GM21786 (cell line): Measurements from ENCODE around the gene CHTOP.
"Not testable (repeated sequence)": the region's sequence is repeated elsewhere in the genome, so short reads cannot be mapped to it uniquely, and the experiment has no call there.

Source experiments
- ATAC-seq: cut with Tn5 transposase; IDR thresholded peaks from one replicate; pipeline ENCODE4 v1.9.1; 2021; ENCODE audit not compliant: unreplicated experiment

Gene CHTOP

DNA sequence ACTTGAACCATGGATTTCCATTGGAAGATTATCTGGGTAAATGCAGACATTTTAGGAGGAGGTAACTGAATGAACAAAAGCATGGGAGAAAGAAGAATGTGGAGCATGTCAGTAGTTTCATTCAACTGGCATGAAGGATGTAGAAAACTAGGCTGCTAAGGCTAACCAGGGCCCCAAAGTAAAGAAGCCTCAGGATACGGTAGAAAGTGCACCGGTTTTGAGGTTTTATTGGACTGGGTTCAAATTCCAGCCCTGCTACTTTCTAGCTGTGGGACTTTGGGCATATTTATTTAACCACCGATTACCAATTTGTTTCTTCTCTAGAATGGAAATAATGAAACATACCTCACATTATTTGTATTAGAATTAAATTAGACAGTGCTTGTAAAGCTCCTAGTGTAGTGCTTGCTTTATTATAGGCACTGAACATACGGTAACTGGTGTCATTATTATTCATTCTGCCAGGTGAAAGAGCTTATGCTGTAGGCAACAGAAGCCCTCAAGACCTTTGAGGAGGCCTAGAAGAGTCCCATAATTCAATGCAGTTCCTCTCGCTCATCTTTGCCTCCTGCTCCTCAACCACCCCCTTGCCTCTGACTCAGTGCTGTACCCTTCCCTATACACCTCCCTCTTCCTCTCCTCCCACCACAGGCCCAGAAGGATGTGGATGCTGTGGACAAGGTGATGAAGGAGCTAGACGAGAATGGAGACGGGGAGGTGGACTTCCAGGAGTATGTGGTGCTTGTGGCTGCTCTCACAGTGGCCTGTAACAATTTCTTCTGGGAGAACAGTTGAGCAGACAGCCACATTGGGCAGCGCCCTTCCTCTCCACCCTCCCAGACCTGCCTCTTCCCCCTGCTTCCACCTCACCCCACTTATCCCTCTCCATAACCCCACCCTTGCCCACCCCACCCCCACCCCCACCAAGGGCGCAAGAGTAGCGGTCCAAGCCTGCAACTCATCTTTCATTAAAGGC, 2.5 kb upstream of the CHTOP start:
- no peak for ATAC-seq

DNA sequence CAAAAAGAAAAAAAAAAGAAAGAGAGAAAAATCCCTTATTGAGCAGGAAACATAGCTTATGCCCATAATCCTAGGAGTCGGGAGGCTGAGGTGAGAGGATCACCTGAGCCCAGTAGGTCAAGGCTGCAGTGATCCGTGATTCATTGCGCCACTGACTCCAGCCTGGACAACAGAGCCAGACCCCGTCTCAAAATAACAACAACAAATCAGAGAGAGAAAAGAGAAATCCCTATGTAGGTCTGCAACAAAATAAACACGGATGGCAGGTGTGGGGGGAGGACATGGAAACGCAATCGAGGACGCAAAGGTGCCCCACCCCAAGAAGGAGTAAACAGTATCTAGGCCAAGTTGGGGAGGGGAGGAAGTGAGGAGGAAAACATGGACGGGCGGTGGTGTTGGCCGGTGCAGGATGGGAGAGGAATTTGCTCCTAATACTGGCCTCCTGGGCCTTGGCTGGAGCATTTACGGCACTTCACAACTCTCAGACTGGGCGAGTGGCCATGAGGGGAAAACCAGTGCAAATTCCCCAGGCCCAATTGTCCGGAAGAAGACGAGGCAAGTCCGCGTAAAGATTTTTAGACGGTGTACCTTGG, 609 bp upstream of the CHTOP start:
- no peak for ATAC-seq

DNA sequence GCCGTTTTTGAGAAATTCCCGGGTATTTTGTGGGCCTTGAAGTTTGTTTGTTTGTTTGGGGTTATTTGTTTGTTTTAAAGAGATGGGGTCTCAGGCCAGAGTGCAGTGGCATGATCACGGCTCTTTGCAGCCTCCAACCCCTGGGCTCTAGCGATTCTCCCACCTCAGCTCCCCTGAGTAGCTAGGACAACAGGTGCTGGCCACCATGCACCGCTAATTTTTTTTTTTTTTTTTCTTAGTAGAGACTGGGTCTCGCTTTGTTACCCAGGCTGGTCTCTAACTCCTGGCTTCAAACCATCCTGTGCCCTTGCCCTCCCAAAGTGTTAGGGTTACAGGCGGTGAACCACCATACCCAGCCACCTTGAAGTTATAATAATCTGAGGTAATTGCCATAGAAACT, 2.0 kb downstream of the CHTOP start:
- no peak for ATAC-seq

DNA sequence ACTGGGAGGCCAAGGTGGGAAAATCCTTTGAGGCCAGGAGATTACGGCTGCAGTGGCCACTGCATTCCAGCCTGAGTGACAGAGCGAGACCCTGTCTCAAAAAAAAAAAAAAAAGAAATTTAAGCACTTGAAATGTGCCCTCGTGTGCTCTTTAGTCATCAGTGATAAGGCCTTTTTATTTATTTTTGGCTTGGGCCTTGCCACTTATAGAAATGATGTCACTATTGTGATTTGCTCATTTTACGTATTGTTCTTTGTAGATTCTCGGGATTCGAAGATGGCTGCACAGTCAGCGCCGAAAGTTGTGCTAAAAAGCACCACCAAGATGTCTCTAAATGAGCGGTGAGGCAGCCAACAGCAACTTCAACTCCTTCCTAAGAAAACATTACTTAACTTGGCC, 2.4 kb downstream of the CHTOP start:
- no peak for ATAC-seq

DNA sequence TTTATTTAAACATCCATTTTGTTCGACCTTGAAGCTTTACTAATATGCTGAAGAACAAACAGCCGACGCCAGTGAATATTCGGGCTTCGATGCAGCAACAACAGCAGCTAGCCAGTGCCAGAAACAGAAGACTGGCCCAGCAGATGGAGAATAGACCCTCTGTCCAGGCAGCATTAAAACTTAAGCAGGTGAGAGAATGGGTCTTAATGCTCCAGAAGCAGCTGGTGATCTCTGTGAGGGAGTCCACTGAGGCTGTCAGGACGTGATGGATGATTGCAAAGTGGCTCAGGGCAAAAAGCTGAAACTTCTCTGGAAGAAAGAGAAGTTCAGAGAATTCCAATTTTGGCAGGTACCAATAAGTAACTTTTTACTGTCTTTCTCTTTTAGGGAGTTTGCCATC, 4.4 kb downstream of the CHTOP start:
- no peak for ATAC-seq

DNA sequence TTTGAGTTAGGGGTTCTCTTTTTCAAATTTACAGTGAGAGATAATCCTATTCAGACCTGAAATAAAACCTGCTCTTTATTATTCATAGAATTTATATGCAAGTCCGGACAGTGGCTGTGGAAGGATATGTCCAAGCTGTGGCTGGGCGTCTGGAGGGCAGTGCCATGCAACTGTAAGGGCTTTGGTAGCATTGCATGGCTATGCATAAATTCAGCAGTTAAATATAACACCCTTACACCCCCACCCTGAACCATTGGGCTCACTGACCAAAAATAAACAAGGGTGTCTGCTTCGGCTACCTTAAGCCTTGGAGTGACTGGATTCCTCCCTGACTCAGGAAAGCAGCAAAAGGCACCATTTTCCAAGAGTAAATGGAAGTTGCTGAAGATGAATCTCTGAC, 5.4 kb downstream of the CHTOP start:
- ATAC-seq, result no peak

DNA sequence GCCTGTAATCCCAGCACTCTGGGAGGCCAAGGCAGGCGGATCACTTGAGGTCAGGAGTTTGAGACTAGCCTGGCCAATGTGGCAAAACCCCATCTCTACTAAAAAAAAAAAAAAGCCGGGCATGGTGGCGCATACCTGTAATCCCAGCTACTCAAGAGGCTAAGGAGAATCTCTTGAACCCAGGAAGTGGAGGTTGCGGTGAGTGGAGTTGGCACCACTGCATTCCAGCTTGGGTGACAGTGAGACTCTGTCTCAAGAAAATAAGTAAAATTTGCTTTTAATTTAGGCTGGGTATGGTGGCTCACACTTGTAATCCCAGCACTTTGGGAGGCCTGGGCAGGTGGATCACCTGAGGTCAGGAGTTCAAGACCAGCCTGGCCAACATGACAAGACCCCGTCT, 6.3 kb downstream of the CHTOP start:
- not testable (repeated sequence) for ATAC-seq

DNA sequence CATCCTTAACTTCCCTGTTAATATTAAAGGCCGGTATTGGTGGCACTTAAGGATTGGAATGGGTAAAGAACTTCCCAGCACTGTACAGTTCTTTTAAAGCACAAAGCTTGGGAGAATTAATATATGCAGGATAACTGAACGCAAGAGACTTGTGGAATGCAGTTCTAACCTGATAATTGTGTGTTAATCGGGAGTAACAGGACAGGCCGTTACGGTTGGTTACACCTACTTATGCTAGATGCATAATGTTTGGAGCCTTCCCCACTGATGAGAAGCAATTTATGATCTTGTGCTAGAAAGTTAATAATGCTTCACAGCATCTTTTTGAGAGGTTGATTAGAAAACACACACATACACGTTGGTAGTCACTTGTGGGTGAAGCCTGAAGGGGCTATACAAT, 7.0 kb downstream of the CHTOP start:
- no peak for ATAC-seq

DNA sequence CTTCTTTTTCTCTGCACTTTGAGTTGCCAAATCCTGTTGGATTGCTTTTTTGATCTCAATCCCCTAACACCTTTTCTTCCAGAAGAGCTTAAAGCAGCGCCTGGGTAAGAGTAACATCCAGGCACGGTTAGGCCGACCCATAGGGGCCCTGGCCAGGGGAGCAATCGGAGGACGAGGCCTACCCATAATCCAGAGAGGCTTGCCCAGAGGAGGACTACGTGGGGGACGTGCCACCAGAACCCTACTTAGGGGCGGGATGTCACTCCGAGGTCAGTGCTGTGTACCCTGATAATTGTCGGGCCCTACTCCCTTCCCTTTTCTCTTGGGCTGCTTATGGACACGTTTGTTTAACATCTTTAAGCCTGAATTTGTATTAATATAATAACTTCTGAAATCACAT, 8.3 kb downstream of the CHTOP start:
- no peak for ATAC-seq

DNA sequence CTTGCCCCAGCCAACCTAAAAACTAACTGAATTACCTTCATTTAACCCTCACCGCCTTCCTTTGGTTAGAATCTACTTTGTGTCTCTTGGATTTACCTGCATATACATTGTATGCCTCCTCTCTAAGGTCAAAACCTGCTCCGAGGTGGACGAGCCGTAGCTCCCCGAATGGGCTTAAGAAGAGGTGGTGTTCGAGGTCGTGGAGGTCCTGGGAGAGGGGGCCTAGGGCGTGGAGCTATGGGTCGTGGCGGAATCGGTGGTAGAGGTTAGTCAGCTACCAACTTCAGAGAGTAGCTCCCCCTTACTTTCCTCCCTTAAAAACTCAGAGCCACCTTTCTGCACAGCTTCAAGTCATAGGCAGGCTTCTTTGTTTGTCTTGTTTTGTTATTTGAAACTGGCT, 9.2 kb downstream of the CHTOP start:
- no peak for ATAC-seq

DNA sequence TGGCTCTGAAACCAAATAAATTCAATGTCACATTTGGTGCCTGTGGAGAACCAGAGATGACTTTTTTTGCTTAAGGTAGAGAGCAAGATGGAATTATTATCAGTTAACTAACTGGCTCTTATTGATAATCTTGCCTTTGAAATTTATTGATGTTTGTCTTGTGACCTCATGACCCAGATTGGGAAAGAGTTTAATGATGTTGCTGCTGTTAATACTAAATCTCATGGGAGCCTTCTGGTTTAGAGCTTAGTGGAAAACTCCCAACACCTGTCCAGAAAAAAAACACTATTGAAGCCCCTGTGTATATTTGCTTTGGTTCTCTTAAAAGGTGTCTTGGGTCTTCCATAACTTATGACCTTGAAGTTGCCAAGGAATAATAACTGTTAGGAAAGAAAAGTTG, 9.9 kb downstream of the CHTOP start:
- no peak for ATAC-seq

DNA sequence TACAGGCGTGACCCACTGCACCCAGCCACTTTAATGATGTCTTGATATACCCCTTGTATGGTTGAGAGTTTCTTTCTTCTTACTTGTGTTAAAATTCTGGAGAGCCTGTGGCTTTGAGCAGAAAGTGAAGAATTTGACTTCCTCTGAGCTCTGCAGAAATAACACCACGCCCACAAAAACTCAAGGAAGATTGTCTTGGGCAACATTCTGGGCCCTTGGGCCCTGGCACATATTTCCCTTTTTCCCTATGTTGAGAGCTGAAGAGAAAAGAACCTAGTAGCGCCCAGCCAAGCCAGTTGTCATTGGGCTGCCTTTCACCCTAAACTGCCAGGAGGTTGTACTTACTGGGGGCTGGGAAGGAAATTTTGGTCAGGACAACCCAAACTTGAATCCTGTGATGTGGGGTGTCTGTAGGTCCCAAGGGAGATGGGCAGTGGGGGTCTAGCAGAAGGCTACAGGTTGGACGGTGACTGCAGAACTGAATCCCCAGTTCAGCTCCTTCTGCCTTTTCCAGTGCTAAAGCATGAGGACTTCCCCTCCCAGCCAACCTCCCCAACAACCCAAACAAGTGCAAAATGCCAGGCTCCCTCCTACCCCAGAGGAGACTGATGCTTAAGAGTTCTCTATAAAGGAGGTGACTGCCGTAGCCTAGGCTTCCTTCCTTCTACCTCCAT, 12.9 kb downstream of the CHTOP start:
- ATAC-seq, result no peak

DNA sequence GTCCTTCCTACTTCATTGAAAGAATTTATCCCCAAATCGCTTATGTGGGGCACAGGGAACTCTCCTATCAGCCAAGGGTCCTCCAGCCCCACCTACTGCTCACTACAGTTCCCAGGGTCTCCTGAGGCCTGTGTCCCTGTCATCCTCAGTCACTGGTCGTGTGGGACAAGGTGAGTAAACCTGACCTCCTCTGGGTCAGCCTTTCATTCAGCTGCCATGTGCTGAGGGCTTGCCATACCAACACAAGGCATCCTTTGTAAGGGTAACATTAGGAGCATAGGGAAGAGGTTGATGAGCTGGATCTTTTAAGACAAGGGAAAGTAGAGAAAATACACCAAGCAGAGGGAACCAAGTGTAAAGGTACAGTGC, 13.5 kb downstream of the CHTOP start:
- no peak for ATAC-seq

DNA sequence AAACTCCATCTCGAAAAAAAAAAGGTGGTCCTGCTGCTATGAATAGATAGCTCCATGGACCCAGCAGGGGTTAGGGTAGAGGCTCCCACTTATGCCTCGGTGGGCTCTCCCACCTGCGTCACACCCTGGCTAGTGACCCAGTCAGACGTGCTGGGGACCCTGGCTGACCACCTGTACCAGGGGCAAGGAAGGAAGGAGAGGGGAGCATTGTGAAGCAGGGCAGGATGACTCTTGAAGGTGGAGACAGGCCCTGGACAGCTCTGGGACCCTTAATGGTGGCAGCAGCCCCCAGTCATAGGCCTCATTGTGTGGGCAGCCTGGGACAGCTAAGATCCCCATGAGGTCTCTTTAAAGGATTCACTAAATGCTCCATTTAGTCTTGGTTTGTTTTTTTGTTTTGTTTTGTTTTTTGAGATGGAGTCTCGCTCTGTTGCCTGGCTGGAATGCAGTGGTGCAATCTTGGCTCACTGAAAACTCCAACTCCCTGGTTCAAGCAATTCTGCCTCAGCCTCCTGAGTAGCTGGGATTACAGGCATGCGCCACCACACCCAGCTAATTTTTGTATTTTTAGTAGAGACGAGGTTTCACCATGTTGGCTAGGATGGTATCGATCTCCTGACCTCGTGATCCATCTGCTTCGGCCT, 14.3 kb downstream of the CHTOP start:
- no peak for ATAC-seq

DNA sequence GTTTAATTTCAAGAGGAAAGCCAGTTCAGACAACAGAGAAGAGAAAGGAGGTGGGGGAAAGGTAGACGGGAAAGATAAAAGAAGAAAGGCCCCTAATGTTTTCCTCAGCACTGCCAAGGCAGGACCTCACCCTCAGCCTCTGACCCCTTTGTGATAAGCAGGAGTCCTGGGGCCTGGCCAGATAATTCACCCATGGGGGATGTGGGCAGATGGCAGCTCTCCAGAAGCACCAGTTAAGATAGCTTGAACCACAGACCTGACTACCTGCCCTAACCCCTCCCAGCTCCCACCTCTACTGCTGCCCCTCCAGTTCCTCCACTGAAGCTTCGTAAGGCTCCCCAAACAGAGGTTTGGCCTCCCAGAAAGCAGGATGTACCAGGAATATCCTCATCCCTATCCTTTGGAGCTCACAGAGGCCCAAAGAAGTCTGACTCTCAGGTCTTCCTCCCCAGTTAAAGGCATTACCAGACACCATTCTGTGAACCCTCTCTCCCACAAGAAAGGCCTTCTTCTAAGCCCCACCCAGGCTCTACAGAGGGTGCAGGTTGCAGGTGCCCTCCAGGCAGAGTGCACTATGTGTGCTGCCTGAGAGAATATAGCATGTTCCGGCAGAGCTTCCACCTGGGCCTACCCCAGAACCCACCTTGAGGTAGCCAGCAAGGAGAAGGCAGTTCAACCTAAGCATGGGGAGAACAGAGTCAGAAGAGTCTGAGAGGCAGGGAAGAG, 15.4 kb downstream of the CHTOP start:
- no peak for ATAC-seq

DNA sequence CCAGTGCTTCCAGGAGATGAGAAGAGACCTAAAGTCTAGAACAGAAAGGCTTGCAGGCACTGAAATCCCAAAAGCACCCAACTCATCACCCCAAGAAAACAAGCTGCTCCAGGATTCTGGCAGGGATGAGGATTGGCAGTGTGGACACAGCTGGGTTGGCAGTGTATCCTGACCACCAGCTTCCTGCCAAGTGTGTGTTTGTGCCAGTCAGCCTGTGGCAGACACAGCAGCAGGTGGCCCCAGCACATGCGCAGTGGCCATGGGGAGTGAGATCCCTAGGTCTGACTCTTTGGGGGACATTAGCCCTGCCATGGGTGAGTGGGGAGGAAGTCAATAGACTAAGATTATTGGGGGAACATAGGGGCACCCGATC, 16.0 kb downstream of the CHTOP start:
- no peak for ATAC-seq

DNA sequence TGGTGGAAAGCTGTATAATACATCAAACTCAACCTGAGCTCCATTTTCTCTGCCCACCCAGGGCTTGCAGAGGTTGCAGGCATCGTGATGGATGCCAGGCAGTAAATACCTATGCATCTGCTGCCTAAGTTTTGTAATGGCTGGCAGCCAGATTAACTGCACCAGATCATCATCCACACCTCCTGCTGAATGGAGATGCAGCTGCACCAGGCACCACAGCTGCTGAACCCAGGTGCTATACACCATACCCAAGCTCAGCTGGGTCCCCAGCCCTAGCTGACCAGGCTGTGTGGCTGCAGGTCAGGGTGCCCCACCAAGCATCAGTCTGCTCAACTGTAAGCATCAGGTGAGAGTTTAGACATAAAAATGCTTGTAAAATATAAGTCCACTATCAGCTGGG, 17.9 kb downstream of the CHTOP start:
- ATAC-seq, result no peak

DNA sequence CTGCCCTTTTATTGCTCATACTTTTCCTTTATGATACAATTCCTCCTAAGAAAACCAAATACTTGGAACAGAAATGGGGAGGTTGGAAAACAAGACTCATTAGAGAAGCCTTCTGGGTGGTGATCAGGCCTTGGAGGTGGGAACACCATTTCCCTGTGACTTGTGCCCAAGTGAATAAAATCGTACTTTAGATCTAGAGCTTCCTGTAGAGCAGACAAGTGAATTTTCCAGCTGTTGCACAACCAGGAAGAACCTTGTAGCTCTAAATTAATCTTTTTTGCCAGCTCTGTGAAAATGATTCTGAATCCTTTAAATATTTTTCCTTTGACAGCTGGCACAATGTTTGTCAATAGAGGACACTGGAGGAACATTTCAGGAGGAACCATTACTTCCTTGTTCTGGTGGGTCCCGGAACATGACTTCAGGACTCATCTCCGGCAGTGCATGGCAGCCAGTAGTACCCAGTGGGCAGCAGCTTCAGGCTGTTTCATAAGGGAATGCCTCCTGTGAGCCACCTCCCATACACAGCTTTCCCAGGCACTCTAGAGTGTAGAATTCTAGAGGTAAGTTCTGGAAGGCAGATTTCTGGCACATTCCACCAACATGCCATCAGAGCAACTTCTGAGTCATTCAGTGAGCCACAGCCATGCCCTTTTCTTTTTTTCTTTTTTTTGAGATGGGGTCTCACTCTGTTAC, 19.1 kb downstream of the CHTOP start:
- no peak for ATAC-seq

DNA sequence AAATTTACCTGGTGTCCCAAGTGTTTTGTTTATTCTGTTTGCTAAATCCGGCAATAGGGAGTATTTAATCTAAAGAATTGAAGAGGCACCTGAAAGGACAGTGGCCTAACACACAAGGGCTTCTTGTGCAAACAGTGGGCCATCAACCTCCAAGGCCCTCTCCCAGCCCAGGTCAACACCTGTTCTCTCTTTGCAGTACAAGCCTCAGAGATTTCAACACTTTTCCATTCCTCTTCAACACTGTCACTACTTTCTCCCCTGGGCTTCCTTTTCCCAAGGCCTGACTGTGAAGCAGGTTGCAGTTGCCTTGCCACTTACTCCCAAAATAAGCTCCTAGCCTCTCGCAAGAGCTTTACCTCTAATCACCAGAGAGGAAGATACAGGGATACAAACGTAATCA, 21.5 kb downstream of the CHTOP start:
- ATAC-seq, result no peak

DNA sequence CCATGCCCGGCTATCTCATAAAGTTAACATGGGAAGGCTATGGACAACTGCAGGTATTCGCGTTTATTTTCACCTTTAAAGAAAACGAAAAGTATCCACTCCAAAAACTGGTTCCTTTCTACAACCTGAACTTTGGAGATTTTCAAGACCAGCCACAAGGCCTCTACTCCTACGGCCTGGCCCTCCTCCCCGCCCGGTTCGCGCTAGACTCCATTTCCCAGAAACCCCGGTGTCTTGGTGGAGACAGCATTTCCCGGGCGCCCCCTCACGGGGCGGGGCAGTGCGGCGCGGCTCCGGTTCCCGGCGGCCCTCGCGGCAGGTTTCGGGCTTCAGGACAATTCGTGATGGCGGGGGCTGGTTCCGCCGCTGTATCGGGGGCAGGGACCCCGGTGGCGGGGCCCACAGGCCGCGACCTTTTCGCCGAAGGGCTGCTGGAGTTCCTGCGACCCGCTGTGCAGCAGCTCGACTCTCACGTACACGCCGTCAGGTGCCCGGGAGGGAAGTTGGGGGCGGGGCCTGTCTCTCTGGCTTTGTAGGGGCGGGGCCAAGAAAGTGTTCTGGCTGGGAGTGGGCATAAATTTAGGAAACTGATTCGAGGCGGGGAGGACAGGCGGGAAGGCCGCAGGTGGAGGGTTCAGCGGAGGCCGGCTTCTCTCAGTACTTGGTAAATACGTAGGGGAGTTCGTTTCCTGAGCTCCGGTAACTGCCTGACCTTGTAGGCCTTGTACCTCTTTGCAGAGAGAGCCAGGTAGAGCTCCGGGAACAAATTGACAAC, 24.7 kb downstream of the CHTOP start, which contains the start of gene SNAPIN:
Gene SNAPIN (plus strand): TSS at position 304 of the 775 bp plus-strand sequence. CDS start 41 bp downstream, at position 345.
- peak; percentile 81 for ATAC-seq
